HG03558 (cell line): ENCODE measurements around the gene ITSN1.

ENCODE experiments used
- ATAC-seq: cut with Tn5 transposase; IDR thresholded peaks from one replicate; pipeline ENCODE4 v1.9.1; 2021; ENCODE audit warnings: moderate number of reproducible peaks; ENCODE audit not compliant: unreplicated experiment; ENCODE audit errors: extremely low read depth

ITSN1 gene

GRCh38 chr21:33940881-33941245 lies 298.6 kb downstream of the ITSN1 start:
- ATAC-seq = no peak

GRCh38 chr21:33942426-33942825 lies 300.1 kb downstream of the ITSN1 start:
- ATAC-seq = no peak

GRCh38 chr21:33943293-33943692 lies 301.0 kb downstream of the ITSN1 start:
- ATAC-seq = no peak

- no peak for ATAC-seq
Measured at GRCh38 chr21:33944185-33944763, 302.0 kb downstream of the ITSN1 start.

- no peak for ATAC-seq
Measured at GRCh38 chr21:33945652-33946270, 303.5 kb downstream of the ITSN1 start.

GRCh38 chr21:33947451-33948095 lies 305.3 kb downstream of the ITSN1 start:
- peak; percentile 37 for ATAC-seq

- no peak for ATAC-seq
Measured at GRCh38 chr21:33948096-33948950, 306.0 kb downstream of the ITSN1 start.

- ATAC-seq = no peak
Measured at GRCh38 chr21:33948951-33949444, 306.7 kb downstream of the ITSN1 start.
